ENCODE data around the gene GYS2. TPM values are rescaled to one million over a fixed set of nuclear protein-coding genes. Genes with fewer than 3 reads are reported as not detected.
A peak's percentile ranks its signal among the peaks of the same experiment; 100 is the strongest.

The GYS2 gene
- total RNA-seq (2014; rRNA removed) (not detected in 2 replicates), Bru-seq, nascent RNA (not detected), BruChase-seq, experiment 1, labeled RNA remaining after a 6-hour chase (percentile 37 among the genes with signal in this experiment), BruChase-seq, experiment 2, labeled RNA remaining after a 2-hour chase (percentile 31 among the genes with signal in this experiment)
- long read RNA-seq, result 0 reads

DNA sequence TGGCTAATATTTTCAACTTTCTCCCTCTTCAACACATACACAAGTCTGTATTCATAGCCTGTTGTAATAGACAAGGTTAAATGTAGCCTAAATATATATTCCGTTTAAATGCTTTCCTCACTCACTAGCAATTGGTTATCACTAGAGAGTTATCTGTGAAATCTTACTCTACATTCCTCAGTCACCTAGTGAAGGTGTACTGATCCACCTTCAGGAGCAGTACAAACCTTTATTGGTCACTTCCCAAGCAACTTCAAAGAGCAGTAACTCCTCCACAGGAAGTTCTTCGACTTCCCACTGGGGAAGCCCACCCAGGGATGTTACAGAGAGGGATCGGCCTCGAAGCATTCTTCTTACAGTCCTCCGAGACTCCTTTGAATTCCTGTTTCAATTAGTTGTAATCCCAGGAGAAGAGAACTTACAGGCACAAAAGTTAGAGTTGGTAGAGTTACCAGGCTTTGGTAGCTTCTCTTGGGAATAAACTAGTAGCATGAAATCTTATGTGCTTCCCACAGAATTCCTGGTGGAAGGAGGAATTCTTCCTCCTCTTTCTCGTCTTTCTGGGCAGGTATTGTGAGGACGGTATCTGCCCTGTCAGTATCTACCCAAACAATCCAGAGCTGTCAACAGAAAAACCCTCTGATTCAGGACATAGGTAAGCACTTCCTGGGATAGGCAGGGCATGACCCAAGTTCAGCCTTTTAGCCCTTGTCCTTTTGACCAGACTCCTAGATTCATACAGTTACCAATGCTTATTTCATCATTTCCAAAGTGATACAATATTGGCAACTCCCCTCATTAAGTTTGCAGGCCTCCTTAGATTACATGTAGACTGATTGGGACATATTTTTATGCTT, at the start of gene GYS2:
TSS of gene GYS2 (minus strand) at position 603 of the 857 bp plus-strand sequence. CDS start at position 348, 255 bp downstream.
- Histone ChIP-seq H3K9ac (ENCODE audit: low read length) (no peak within 1 kb of the TSS), H3K27ac (ENCODE audit: low read length) (no peak within 1 kb of the TSS), H3K4me2 (ENCODE audit: low read length) (no peak within 1 kb of the TSS), H3K4me1 (ENCODE audit: insufficient read depth, low read length) (no peaks in the 10 kb centered on the region), H3K36me3 (ENCODE audit: low read depth, low read length) (no peaks in the 10 kb centered on the region), H3K9me2 (replicated peaks; ENCODE audit: low read length) (no peaks in the 10 kb centered on the region), H4K20me1 (ENCODE audit: low read length) (no peaks in the 10 kb centered on the region), H3K27me3 (ENCODE audit: low read length) (peaks cover 4% of the 10 kb centered on the region; the same call in 1 of the 2 replicates), H2AFZ (ENCODE audit: low read length) (no peak within 1 kb of the TSS), H3K4me3 (ENCODE audit: low read length) (no peak within 1 kb of the TSS), H3K79me2 (ENCODE audit: low read length) (no peaks in the 10 kb centered on the region), H3F3A (ENCODE audit: low read length, unreplicated experiment) (no peaks in the 10 kb centered on the region), H3K9me3 (ENCODE audit: low read length) (no peaks in the 10 kb centered on the region)
- no TSS peak for BruUV-seq (replicated peaks)
- TF ChIP-seq EZH2 (IDR thresholded peaks at IDR 0.05; ENCODE audit: low read length, unreplicated experiment), result no peak
- TF ChIP-seq, protein P1, sequence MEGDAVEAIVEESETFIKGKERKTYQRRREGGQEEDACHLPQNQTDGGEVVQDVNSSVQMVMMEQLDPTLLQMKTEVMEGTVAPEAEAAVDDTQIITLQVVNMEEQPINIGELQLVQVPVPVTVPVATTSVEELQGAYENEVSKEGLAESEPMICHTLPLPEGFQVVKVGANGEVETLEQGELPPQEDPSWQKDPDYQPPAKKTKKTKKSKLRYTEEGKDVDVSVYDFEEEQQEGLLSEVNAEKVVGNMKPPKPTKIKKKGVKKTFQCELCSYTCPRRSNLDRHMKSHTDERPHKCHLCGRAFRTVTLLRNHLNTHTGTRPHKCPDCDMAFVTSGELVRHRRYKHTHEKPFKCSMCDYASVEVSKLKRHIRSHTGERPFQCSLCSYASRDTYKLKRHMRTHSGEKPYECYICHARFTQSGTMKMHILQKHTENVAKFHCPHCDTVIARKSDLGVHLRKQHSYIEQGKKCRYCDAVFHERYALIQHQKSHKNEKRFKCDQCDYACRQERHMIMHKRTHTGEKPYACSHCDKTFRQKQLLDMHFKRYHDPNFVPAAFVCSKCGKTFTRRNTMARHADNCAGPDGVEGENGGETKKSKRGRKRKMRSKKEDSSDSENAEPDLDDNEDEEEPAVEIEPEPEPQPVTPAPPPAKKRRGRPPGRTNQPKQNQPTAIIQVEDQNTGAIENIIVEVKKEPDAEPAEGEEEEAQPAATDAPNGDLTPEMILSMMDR (conservative IDR thresholded peaks at IDR 0.05; ENCODE audit: low read depth, low read length), result no peak
- TF ChIP-seq EZH2phosphoT487 (IDR thresholded peaks at IDR 0.05; ENCODE audit: borderline replicate concordance, low read length), result no peak
- no peak for ATAC-seq
- intact Hi-C loops (cut with micrococcal nuclease), result loop anchor here (10.0 kb wide), 1 partner anchor 410 kb away; no protein-coding TSS in a partner anchor
- POLR2A ChIA-PET (ENCODE audit: unreplicated experiment), result no interaction called here
- no peak for DNase-seq
- CTCF ChIA-PET, result no interaction called here

DNA sequence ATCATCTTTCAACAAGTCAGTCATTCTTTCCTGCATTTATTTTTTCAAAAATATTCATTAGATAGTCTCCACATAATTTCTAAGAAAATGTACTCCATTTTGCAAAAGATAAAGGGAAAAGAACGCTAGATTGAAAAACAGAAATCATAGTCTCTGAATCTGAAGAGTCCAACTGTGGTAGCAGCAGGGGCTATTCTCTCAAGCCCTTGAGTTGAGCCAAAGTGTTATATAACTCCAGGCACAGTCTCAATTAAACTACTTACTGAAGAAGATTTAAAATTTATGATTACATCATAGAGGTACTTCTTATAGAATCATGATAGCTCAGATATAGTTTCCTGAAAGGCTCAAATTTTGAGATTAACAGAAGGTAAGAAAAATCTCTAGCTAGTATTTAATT, 47.2 kb upstream of the GYS2 start:
- BruUV-seq (replicated peaks), result no TSS peak
- peaks cover 59% of the 10 kb centered on the region for H3K79me2 ChIP-seq (ENCODE audit: low read length)
- H3F3A ChIP-seq (ENCODE audit: low read length, unreplicated experiment), result no peaks in the 10 kb centered on the region
- no peaks in the 10 kb centered on the region for H3K9me2 ChIP-seq (replicated peaks; ENCODE audit: low read length)
- H2AFZ ChIP-seq (ENCODE audit: low read length), result no peak overlapping the region
- no peaks in the 10 kb centered on the region for H3K9me3 ChIP-seq (ENCODE audit: low read length)
- no peak overlapping the region for H3K27ac ChIP-seq (ENCODE audit: low read length)
- ATAC-seq (no peak), DNase-seq (no peak)
- intact Hi-C loops (cut with micrococcal nuclease), result loop anchor here (10.0 kb wide), 1 partner anchor 127 kb away; the partner anchor contains the start of gene SPX
- H3K9ac ChIP-seq (ENCODE audit: low read length), result no peak overlapping the region
- ChIA-PET CTCF (no interaction called here), POLR2A (ENCODE audit: unreplicated experiment) (no interaction called here)
- no peak overlapping the region for H3K4me2 ChIP-seq (ENCODE audit: low read length)
- 0 out of 2 replicates have a peak, but pooled peaks cover 5% of the 10 kb centered on the region for H3K4me1 ChIP-seq (ENCODE audit: insufficient read depth, low read length)
- H4K20me1 ChIP-seq (ENCODE audit: low read length), result peaks cover 31% of the 10 kb centered on the region
- H3K4me3 ChIP-seq (ENCODE audit: low read length), result no peak overlapping the region
- peaks cover 52% of the 10 kb centered on the region for H3K36me3 ChIP-seq (ENCODE audit: low read depth, low read length)
- H3K27me3 ChIP-seq (ENCODE audit: low read length), result no peaks in the 10 kb centered on the region
- TF ChIP-seq, protein P1 (conservative IDR thresholded peaks at IDR 0.05; ENCODE audit: low read depth, low read length), result no peak
- TF ChIP-seq EZH2phosphoT487 (IDR thresholded peaks at IDR 0.05; ENCODE audit: borderline replicate concordance, low read length) (no peak), EZH2 (IDR thresholded peaks at IDR 0.05; ENCODE audit: low read length, unreplicated experiment) (no peak)

Data from PC-3 (cell line).